Fibroblast of the conjunctiva (primary cell): ENCODE results near the gene PEBP1.

ENCODE experiments used
- DNase-seq: peaks from one replicate; pipeline ENCODE4 v3.0.0-alpha.2; 2010; ENCODE audit warnings: low read depth

Gene PEBP1

GRCh38 chr12:118136559-118137003, 657 bp downstream of the PEBP1 start:
- no peak for DNase-seq

- DNase-seq = no peak
These were observed 1.3 kb downstream of the PEBP1 start for GRCh38 chr12:118137148-118137678.

GRCh38 chr12:118140825-118141224, 4.9 kb downstream of the PEBP1 start:
- no peak for DNase-seq

- DNase-seq = no peak
These were observed 8.6 kb downstream of the PEBP1 start for GRCh38 chr12:118144499-118144898.

GRCh38 chr12:118145113-118145797, 9.3 kb downstream of the PEBP1 start:
- no peak for DNase-seq

- DNase-seq = no peak
These were observed 9.9 kb downstream of the PEBP1 start for GRCh38 chr12:118145798-118146156.

GRCh38 chr12:118148287-118148686, 12.4 kb downstream of the PEBP1 start:
- DNase-seq = no peak

GRCh38 chr12:118150625-118151024, 14.7 kb downstream of the PEBP1 start:
- DNase-seq = no peak

- DNase-seq = no peak
These were observed 15.8 kb downstream of the PEBP1 start for GRCh38 chr12:118151755-118152154.

- no peak for DNase-seq
These were observed 24.6 kb downstream of the PEBP1 start for GRCh38 chr12:118160536-118160935.

GRCh38 chr12:118164798-118165486, 29.0 kb downstream of the PEBP1 start:
- DNase-seq = no peak

GRCh38 chr12:118166946-118167345, 31.0 kb downstream of the PEBP1 start:
- DNase-seq = no peak

GRCh38 chr12:118175823-118176447, 40.0 kb downstream of the PEBP1 start:
- DNase-seq = no peak

- no peak for DNase-seq
These were observed 47.2 kb downstream of the PEBP1 start for GRCh38 chr12:118183155-118183554.

GRCh38 chr12:118183711-118184110, 47.8 kb downstream of the PEBP1 start:
- no peak for DNase-seq

- no peak for DNase-seq
These were observed 49.9 kb downstream of the PEBP1 start for GRCh38 chr12:118185602-118186397.

GRCh38 chr12:118187751-118188435, 52.0 kb downstream of the PEBP1 start:
- DNase-seq = no peak

GRCh38 chr12:118188690-118189371, 52.9 kb downstream of the PEBP1 start:
- DNase-seq = peak; percentile 34

GRCh38 chr12:118189741-118190191, 53.8 kb downstream of the PEBP1 start:
- DNase-seq = no peak

- no peak for DNase-seq
These were observed 54.3 kb downstream of the PEBP1 start for GRCh38 chr12:118190266-118190665.

- DNase-seq = no peak
These were observed 57.6 kb downstream of the PEBP1 start for GRCh38 chr12:118193477-118193876.
